HG03457 (cell line): ENCODE data around the gene ISOC2.
"Not testable (repeated sequence)": the region's sequence is repeated elsewhere in the genome, so short reads cannot be mapped to it uniquely, and the experiment has no call there.

ENCODE experiments used
- ATAC-seq: cut with Tn5 transposase; IDR thresholded peaks from one replicate; pipeline ENCODE4 v1.9.1; 2021; ENCODE audit warnings: moderate number of reproducible peaks; ENCODE audit not compliant: unreplicated experiment

ISOC2 gene

DNA sequence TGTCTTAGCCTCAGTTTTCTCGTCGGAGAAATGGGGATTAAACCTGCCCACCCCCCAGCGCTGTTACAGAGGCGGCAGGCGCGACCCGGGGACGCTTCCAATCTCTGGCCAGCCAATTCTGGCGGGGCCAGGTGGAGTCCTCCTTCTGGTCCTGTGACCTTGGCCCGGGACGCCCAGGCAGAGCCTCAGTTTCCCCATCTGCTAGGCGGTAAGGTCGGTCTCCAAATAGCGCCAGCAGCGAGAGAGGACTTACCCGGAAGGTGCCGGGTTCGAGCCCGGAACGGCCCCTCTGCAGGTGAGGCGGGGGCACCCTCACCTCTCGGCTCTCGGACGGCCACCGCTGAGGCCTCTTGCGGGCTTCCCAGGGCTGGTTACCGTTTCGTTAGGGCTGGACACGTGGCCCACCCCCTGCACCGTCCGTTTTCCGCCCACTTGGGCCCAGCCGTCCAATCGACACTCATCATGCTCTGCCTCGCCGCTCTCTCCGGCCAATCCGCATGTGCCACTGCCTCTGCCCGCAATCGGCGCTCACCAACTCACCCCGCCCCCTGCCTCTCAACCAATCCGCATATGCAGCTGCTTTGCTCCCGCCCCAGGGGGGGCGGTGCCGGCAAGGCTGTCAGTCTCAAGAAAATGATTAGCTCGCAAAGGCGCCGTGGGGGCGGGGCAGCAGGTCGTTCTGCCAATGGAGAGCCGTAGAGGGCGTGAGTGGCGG is at the start of gene ISOC2:
TSS of gene ISOC2 (minus strand) at position 384 of the 715 bp plus-strand sequence. CDS start 5,156 bp downstream, outside the sequence.
- ATAC-seq = peak; percentile 72

DNA sequence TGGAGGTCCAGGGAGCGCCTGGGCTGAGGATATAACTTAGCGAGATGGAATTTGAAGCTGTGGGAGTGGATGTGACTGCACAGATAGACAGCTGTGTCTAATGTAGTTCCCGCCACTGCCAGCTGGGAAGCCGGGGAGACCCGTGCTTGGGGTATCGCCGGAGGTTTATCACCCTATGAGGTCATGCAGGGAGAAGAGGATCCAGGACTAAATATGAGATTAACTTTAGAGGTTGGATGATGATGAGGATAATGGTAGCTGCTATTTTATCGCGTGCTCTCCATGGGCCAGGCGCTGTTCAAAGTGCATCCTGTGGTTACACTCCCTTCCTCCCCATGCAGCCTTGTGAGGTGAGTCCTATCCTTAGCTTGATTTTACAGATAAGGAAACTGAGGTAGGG is 46.7 kb upstream of the ISOC2 start:
- no peak for ATAC-seq

GRCh38 chr19:55504981-55505380 is 43.5 kb upstream of the ISOC2 start:
- no peak for ATAC-seq

- ATAC-seq = no peak
These were observed 42.8 kb upstream of the ISOC2 start for GRCh38 chr19:55504252-55504603.

- ATAC-seq = peak; percentile 70
These were observed 42.2 kb upstream of the ISOC2 start for GRCh38 chr19:55503502-55504251.

- no peak for ATAC-seq
These were observed 41.7 kb upstream of the ISOC2 start for GRCh38 chr19:55503157-55503501.

- ATAC-seq = no peak
These were observed 40.9 kb upstream of the ISOC2 start for GRCh38 chr19:55502197-55502952.

DNA sequence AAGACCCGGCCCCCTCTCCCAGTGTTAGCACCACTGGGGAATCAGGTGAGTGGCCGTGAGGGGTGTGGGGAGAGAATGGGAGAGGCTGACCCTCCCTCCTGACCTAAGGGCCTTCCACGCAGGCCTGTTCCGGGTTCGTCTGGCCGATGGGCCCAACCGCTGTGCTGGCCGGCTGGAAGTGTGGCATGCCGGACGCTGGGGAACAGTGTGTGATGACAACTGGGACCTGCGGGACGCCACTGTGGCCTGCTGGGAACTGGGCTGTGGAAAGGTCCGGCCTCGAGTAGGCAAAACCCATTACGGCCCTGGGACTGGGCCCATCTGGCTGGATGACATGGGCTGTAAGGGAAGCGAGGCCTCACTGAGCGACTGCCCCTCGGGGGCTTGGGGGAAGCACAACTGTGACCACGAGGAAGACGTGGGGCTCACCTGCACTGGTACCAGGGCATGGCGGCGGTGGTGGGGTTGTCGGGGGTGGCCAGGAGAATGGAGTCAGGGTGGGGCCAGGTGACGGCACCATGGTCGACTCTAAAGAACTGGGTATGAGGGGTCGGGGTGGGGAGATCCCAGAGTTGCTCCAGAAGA is 39.0 kb upstream of the ISOC2 start:
- no peak for ATAC-seq

DNA sequence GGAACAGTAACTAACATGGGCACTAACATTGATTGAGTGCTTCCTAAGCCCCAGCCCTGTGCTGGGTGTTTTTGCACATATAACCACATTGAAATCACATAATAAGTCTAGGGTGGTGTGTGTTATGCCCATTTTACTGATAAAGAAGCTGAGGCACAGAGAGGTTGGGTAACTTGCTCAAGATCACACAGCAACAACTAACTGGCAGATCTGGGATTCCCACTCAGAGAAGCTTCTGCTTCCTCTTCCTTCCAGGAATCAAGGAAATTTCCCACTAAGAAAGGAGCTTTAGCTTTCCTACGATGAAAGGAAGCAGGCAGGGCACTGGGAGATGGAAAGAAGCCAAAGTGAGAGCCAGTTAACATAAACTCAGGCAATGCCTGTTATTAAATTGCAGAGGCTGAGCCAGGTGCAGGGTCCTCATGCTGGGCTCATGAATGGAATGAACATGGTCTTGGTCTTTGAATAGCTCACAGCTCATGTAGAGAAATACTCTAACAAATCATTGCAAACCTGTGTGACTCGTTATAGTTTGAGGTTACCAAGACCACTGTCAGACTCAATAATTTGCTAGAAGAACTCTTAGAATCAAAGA is 36.9 kb upstream of the ISOC2 start:
- ATAC-seq = no peak

GRCh38 chr19:55497763-55498162 is 36.3 kb upstream of the ISOC2 start:
- no peak for ATAC-seq

GRCh38 chr19:55496820-55497219 is 35.4 kb upstream of the ISOC2 start:
- ATAC-seq = not testable (repeated sequence)

DNA sequence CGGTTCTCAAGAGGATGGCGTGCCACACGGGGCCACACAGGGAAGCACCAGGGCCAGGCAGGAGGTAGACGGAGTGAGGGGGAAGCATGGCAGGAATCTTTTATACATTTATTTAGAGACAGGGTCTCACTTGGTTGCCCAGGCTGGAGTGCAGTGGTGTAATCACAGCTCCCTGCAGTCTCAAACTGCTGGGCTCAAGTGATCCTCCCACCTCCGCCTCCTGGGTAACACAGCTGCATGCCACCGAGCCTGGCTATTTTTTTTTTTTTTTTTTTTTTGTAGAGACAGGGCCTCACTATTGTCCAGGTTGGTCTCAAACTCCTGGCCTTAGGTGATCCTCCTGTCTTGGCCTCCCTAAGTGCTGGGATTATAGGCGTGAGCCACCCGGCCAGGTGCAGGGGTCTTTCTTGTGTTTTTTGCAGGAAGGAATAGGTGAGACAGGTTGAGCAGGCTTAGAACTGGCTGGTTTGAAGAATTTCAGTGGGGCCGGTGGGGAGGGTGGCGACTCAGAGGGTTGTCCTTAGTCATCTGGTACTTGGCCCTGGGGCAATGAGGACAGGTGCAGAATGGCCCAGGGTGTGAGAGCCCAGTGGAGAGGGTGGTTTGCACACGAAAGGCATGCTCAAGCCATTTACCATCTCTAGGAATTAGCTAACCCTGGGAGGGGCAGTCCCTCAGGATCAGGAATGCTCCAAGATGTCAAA is 34.4 kb upstream of the ISOC2 start:
- no peak for ATAC-seq

- ATAC-seq = no peak
These were observed 32.8 kb upstream of the ISOC2 start for GRCh38 chr19:55494172-55494761.

DNA sequence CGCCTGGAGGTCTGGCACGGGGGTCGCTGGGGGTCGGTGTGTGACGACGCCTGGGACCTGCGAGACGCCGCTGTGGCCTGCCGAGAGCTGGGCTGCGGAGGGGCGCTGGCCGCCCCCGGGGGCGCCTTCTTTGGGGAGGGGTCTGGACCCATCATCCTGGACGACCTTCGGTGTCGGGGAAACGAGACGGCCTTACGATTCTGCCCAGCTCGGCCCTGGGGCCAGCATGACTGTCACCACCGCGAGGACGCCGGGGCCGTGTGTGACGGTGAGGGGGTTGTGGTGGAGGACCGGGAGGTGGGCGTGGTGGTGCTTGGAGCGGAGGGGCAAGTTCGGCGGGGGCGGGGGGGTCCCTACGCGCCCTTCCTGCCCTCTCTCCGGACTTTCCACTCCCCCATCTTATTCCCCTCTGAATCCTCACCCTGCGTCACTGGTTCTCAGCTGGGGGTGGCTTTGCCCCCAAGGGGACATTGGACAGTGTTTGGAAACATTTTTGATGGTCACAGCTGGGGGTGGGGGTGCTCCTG is 32.3 kb upstream of the ISOC2 start:
- ATAC-seq = no peak

DNA sequence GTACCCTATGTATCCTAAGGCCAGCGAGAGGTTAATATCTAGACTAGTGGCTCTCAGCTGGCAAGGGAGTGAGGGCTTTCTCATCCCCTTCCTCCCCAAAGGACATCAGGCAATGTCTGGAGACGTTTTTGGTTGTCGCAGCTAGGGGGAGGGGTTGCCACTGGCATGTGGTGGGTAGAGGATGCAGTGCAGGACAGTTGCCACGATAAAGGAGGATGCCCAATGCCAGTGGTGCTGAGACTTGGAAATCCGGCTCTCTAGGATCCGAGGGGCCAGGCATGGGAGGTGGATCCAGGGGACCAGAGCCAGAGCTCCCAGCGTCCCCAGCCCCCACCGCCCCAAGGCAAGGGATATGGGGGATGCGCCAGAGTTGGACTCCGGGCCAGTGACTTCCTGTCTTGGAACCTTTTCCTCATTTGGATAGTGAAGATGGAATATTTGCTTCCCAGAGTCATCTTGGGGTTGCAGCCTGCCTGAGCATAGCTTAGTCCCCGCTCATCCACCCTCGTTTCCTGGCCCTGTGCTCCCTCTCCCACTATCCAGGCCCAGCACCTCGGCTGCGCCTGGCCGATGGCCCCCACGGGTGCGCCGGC is 31.7 kb upstream of the ISOC2 start:
- no peak for ATAC-seq

- no peak for ATAC-seq
These were observed 31.0 kb upstream of the ISOC2 start for GRCh38 chr19:55492362-55492944.

DNA sequence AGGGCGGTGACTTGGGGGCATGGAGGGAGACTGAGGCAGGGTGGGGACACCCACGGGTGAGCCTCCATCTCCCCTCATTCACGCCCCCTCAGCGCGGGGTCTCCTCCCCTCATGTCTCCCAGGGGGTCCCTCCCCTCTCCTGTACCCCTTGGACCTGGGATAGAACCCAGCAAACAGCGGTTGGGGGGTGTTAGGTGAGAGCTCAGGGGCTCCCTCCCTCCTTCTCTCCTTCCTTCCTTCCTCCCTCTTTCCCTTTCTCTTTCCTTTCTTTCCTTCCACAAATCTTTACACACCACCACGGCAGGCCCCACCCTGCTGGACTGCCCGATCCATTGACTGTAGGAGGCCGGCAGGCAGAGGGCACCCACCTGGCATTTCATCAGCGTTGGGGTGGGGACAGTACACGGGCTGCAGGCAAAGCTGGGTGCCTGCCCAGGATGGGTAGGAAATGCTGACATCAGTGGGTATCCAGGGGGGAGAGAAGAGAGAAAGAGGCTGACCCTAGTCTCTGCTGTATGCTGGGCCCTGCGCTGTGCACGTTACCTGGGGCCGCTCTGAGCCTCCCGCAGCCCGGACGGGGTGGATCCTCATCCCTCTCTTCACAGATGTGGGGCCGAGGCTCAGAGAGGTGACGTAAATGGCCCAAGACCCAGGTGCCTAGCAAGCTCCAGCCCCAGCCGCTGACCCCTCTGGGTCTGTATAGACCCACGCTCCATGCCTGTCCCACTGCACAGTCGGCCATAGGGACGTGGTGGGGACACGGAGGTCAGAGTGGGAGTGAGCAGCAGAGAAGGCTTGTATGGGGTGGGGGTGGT is 30.3 kb upstream of the ISOC2 start:
- no peak for ATAC-seq
